Stomach (tissue), 9 donors: ENCODE data around the gene PTTG2. TPM values are rescaled to one million over a fixed set of nuclear protein-coding genes. Genes with fewer than 3 reads are reported as not detected.

Experiments
- DNase-seq, 2 donors: peaks; one replicate each; pipeline versions ENCODE4 v3.0.0 to v3.0.0-alpha.2; 2013 to 2019
- H3K27ac ChIP-seq, 5 donors: fragments of 200-600 bp in 4 of 5; sonication (generic) in 4 of 5; one replicate each; pipeline ENCODE4 v1.5.1; 2013 to 2019; ENCODE audit warnings: mild to moderate bottlenecking in 1 of 5, moderate library complexity in 1 of 5
- H3K27me3 ChIP-seq, 3 donors: fragments of 200-600 bp; sonication (generic); one replicate each; pipeline ENCODE4 v1.5.1; 2017 to 2019; ENCODE audit warnings: mixed run types in 1 of 3
- H3K36me3 ChIP-seq, 4 donors: fragments of 200-600 bp; sonication (generic); 1 replicate in 3 of 4; 2 replicates in 1 of 4; pipeline ENCODE4 v1.5.1; 2016 to 2019
- H3K4me1 ChIP-seq, 4 donors: fragments of 200-600 bp; sonication (generic); one replicate each; pipeline ENCODE4 v1.5.1; 2016 to 2019
- H3K4me3 ChIP-seq, 4 donors: fragments of 200-600 bp; sonication (generic) in 3 of 4; one replicate each; pipeline ENCODE4 v1.5.1; 2016 to 2019; ENCODE audit warnings: mild to moderate bottlenecking in 1 of 4
- H3K9me3 ChIP-seq, 4 donors: fragments of 200-600 bp; sonication (generic); one replicate each; pipeline ENCODE4 v1.5.1; 2016 to 2019
- EP300 ChIP-seq: sonication (generic); formaldehyde crosslinking; IDR thresholded peaks from one replicate; pipeline ENCODE4 v1.6.1; 2017; ENCODE audit warnings: antibody characterized with exemption
- POLR2A ChIP-seq, 4 donors: fragments of 450-650 bp; IDR thresholded peaks; one replicate each; pipeline ENCODE4 v1.6.1; 2016; ENCODE audit warnings: antibody characterized with exemption in 4 of 4, control low read depth in 2 of 4, mild to moderate bottlenecking in 1 of 4, moderate library complexity in 1 of 4
- POLR2AphosphoS5 ChIP-seq, 3 donors: sonication (generic); formaldehyde crosslinking; IDR thresholded peaks; one replicate each; pipeline ENCODE4 v1.6.1; 2016; ENCODE audit warnings: antibody characterized with exemption in 3 of 3
- WGBS, 5 donors: extraction: QIAGEN DNeasy Blood & Tissue Kit in 3 of 5; methylation state at CpG; one replicate each; pipeline versions ENCODE4 v1.1.5 to v1.1.7; 2013 to 2018; 5-methylcytosine and 5-hydroxymethylcytosine counted together
- intact Hi-C: fragments of 100-400 bp; cut with DNase I; formaldehyde crosslinking; loops from one replicate; pipeline ENCODE4 v1.15.1; 2023; ENCODE audit warnings: low total_unique reads
- polyA plus RNA-seq, 3 donors: library from polyadenylated mRNA; stranded (reverse); fragments of 200-250 nt; gene quantifications; one replicate each; pipeline ENCODE4 v1.2.3, GENCODE V29; 2013
- total RNA-seq, 5 donors: library from RNA; depleted of rRNA; stranded (reverse); fragments of >200 nt; gene quantifications; one replicate each; pipeline versions ENCODE4 v1.1.0 to v1.2.3, GENCODE V29; 2014 to 2016
- TF ChIP-seq, protein P1 (sequence below), 7 experiments: fragments of 450-650 bp in 4 of 7; fragments of 200-600 bp in 3 of 7; sonication (generic) in 3 of 7; IDR thresholded peaks; one replicate each; pipeline ENCODE4 v1.5.1; 2016 to 2019; ENCODE audit warnings: antibody characterized with exemption in 7 of 7, control low read depth in 2 of 7, mild to moderate bottlenecking in 1 of 7
- donor health status: healthy with polysubstance abuse.
- donor health status: Bipolar disorder and iron deficiency.
- donor health status: healthy.

PTTG2 gene
- total and polyA plus RNA-seq, 8 donors = 1.8 to 2.9 TPM; not detected in 6

GRCh38 chr4:38003102-38003501 is 42.9 kb downstream of the PTTG2 start:
- 78 to 89% (median 83%) methylated on average over 3 of the region's 3 CpGs for WGBS, 5 donors
- H3K36me3 ChIP-seq = no peaks in the 10 kb centered on the region
- TF ChIP-seq POLR2AphosphoS5 (IDR thresholded peaks at IDR 0.05) (no peak), EP300 (no peak), POLR2A (IDR thresholded peaks at IDR 0.05) (no peak)
- TF ChIP-seq, protein P1, sequence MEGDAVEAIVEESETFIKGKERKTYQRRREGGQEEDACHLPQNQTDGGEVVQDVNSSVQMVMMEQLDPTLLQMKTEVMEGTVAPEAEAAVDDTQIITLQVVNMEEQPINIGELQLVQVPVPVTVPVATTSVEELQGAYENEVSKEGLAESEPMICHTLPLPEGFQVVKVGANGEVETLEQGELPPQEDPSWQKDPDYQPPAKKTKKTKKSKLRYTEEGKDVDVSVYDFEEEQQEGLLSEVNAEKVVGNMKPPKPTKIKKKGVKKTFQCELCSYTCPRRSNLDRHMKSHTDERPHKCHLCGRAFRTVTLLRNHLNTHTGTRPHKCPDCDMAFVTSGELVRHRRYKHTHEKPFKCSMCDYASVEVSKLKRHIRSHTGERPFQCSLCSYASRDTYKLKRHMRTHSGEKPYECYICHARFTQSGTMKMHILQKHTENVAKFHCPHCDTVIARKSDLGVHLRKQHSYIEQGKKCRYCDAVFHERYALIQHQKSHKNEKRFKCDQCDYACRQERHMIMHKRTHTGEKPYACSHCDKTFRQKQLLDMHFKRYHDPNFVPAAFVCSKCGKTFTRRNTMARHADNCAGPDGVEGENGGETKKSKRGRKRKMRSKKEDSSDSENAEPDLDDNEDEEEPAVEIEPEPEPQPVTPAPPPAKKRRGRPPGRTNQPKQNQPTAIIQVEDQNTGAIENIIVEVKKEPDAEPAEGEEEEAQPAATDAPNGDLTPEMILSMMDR (IDR thresholded peaks at IDR 0.05) = no peak

DNA sequence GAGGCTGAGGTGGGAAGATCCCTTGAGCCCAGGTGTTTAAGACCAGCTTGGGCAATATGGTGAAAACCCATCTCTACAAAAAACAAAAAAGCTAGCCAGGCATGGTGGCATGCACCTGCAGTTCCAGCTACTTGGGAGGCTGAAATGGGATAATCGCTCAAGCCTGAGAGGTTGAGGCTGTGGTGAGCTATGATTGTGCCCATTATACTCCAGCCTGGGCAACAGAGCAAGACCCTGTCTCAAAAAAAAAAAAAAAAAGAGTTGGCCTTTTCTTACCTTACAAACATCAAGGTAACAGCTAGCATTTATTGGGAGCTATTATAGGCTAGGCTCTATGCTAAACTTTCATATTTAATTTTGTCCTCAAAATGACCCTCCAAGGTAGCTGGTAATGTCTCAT is 43.4 kb downstream of the PTTG2 start:
- intact Hi-C loops = no loop called here
- 89 to 100% (median 92%) methylated on average over 1 of the region's 1 CpG for WGBS, 5 donors
- peaks cover 13 to 67% (median 33%) of the 10 kb centered on the region in 4 donors for H3K4me1 ChIP-seq
- no peaks in the 10 kb centered on the region for H3K36me3 ChIP-seq
- no peak overlapping the region for H3K4me3 ChIP-seq
- peak overlapping the region in 1 of 5 donors; percentile 22 for H3K27ac ChIP-seq
- no peak for DNase-seq
- H3K27me3 ChIP-seq = no peaks in the 10 kb centered on the region
- TF ChIP-seq POLR2AphosphoS5 (IDR thresholded peaks at IDR 0.05) (no peak), EP300 (no peak), POLR2A (IDR thresholded peaks at IDR 0.05) (no peak)
- TF ChIP-seq, protein P1 (IDR thresholded peaks at IDR 0.05) = no peak
- H3K9me3 ChIP-seq = no peaks in the 10 kb centered on the region

More at GRCh38 chr4:38003102-38003501, 42.9 kb downstream of the PTTG2 start:
- H3K4me1 ChIP-seq = peaks cover 8 to 61% (median 32%) of the 10 kb centered on the region in 4 donors
- no peak overlapping the region for H3K4me3 ChIP-seq
- no peaks in the 10 kb centered on the region for H3K27me3 ChIP-seq
- no peak for DNase-seq
- peak overlapping the region in 1 of 5 donors; percentile 37 for H3K27ac ChIP-seq
- H3K9me3 ChIP-seq = no peaks in the 10 kb centered on the region
- intact Hi-C loops = no loop called here

DNA sequence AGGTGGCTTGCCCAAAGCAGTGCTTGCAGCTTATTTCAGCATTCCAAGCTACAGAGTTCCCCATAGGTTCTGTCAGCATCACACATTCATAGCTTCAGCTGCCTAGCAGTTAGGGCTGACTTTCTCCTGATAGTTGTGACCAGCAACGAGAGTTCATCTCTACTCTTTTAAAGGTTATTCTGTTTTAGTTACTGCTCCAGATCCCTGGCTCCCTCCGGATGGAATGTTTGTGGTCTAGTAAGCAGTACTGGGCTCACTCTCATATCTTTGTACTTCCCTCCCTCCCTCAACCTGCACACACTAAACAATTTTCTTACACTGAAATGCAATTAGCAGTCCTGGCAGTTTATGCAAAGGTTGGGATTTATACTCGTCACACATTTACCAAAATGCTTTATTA is 43.9 kb downstream of the PTTG2 start:
- WGBS, 5 donors = 35 to 62% (median 44%) methylated on average over 3 of the region's 3 CpGs
- Histone ChIP-seq H3K4me3 (no peak overlapping the region), H3K9me3 (no peaks in the 10 kb centered on the region), H3K36me3 (no peaks in the 10 kb centered on the region), H3K4me1 (peaks cover 14 to 68% (median 37%) of the 10 kb centered on the region in 4 donors), H3K27ac (peak overlapping the region in 1 of 5 donors; percentile 22), H3K27me3 (no peaks in the 10 kb centered on the region)
- no peak for DNase-seq
- no peak for TF ChIP-seq POLR2A (IDR thresholded peaks at IDR 0.05)
- TF ChIP-seq, protein P1 (IDR thresholded peaks at IDR 0.05) = no peak
- no peak for TF ChIP-seq POLR2AphosphoS5 (IDR thresholded peaks at IDR 0.05)
- no peak for TF ChIP-seq EP300
- intact Hi-C loops = no loop called here

- H3K36me3 ChIP-seq = no peaks in the 10 kb centered on the region
- intact Hi-C loops = no loop called here
- no peak overlapping the region for H3K4me3 ChIP-seq
- H3K27ac ChIP-seq = peak overlapping the region in 1 of 5 donors; percentile 61
- TF ChIP-seq EP300 (no peak), POLR2A (IDR thresholded peaks at IDR 0.05) (no peak), POLR2AphosphoS5 (IDR thresholded peaks at IDR 0.05) (no peak)
- TF ChIP-seq, protein P1 (IDR thresholded peaks at IDR 0.05) = no peak
- DNase-seq = no peak
- H3K4me1 ChIP-seq = peaks cover 10 to 67% (median 42%) of the 10 kb centered on the region in 4 donors
- no peaks in the 10 kb centered on the region for H3K9me3 ChIP-seq
- no peaks in the 10 kb centered on the region for H3K27me3 ChIP-seq
- 60 to 71% (median 67%) methylated on average over 6 of the region's 6 CpGs for WGBS, 5 donors
Measured at GRCh38 chr4:38004887-38005286, 44.7 kb downstream of the PTTG2 start.
